ENCODE measurements around the gene HTRA1.

The HTRA1 gene

GRCh38 chr10:122503886-122504609 lies 42.7 kb downstream of the HTRA1 start:
- DNase-seq (ENCODE audit: low read depth): no peak
- TF ChIP-seq CTCF (IDR thresholded peaks at IDR 0.05; ENCODE audit: insufficient read depth, low read depth, low read length, missing control alignments): no peak
- no peak overlapping the region for H3K4me3 ChIP-seq (ENCODE audit: low read depth, low read length)

- DNase-seq (ENCODE audit: low read depth): no peak
Observed at GRCh38 chr10:122504610-122504950, 43.2 kb downstream of the HTRA1 start.

GRCh38 chr10:122505011-122505410 lies 43.7 kb downstream of the HTRA1 start:
- no peak overlapping the region for H3K4me3 ChIP-seq (ENCODE audit: low read depth, low read length)
- TF ChIP-seq CTCF (IDR thresholded peaks at IDR 0.05; ENCODE audit: insufficient read depth, low read depth, low read length, missing control alignments): no peak
- no peak for DNase-seq (ENCODE audit: low read depth)

More at GRCh38 chr10:122504610-122504950, 43.2 kb downstream of the HTRA1 start:
- no peak for TF ChIP-seq CTCF (IDR thresholded peaks at IDR 0.05; ENCODE audit: insufficient read depth, low read depth, low read length, missing control alignments)
- no peak overlapping the region for H3K4me3 ChIP-seq (ENCODE audit: low read depth, low read length)

- H3K4me3 ChIP-seq (ENCODE audit: low read depth, low read length): no peak overlapping the region
- no peak for TF ChIP-seq CTCF (IDR thresholded peaks at IDR 0.05; ENCODE audit: insufficient read depth, low read depth, low read length, missing control alignments)
- no peak for DNase-seq (ENCODE audit: low read depth)
Observed at GRCh38 chr10:122505885-122506645, 44.7 kb downstream of the HTRA1 start.

GRCh38 chr10:122507616-122508015 lies 46.3 kb downstream of the HTRA1 start:
- no peak overlapping the region for H3K4me3 ChIP-seq (ENCODE audit: low read depth, low read length)
- no peak for TF ChIP-seq CTCF (IDR thresholded peaks at IDR 0.05; ENCODE audit: insufficient read depth, low read depth, low read length, missing control alignments)
- DNase-seq (ENCODE audit: low read depth): no peak

- H3K4me3 ChIP-seq (ENCODE audit: low read depth, low read length): no peak overlapping the region
- DNase-seq (ENCODE audit: low read depth): no peak
- TF ChIP-seq CTCF (IDR thresholded peaks at IDR 0.05; ENCODE audit: insufficient read depth, low read depth, low read length, missing control alignments): no peak
Observed at GRCh38 chr10:122508021-122508420, 46.7 kb downstream of the HTRA1 start.

Measured in GM12865 (cell line).